NB4 (cell line): ENCODE measurements around the gene PLXDC2.

ENCODE experiments used
- DNase-seq: peaks from one replicate; pipeline ENCODE4 v3.0.0; 2010; ENCODE audit warnings: low read depth
- H3K4me3 ChIP-seq: one replicate; pipeline ENCODE4 v1.5.1; 2011; ENCODE audit warnings: mild to moderate bottlenecking, low read depth, low read length, moderate library complexity
- MAX ChIP-seq: IDR thresholded peaks from 2 replicates; pipeline ENCODE4 v1.6.1; 2011; ENCODE audit warnings: low read depth, low read length
- MYC ChIP-seq: IDR thresholded peaks from 2 replicates; pipeline ENCODE4 v1.6.1; 2011; ENCODE audit warnings: low read depth, low read length
- POLR2A ChIP-seq: IDR thresholded peaks from 2 replicates; pipeline ENCODE4 v1.6.1; 2011; ENCODE audit warnings: mild to moderate bottlenecking; ENCODE audit not compliant: insufficient read length; ENCODE audit errors: extremely low read depth
- TF ChIP-seq, protein P1 (sequence below): IDR thresholded peaks from one replicate; pipeline ENCODE4 v1.5.1; 2012; ENCODE audit warnings: low read depth, low read length

PLXDC2 gene

GRCh38 chr10:20272608-20273007, 456.4 kb downstream of the PLXDC2 start:
- TF ChIP-seq MAX (no peak), MYC (no peak), POLR2A (no peak)
- TF ChIP-seq, protein P1, sequence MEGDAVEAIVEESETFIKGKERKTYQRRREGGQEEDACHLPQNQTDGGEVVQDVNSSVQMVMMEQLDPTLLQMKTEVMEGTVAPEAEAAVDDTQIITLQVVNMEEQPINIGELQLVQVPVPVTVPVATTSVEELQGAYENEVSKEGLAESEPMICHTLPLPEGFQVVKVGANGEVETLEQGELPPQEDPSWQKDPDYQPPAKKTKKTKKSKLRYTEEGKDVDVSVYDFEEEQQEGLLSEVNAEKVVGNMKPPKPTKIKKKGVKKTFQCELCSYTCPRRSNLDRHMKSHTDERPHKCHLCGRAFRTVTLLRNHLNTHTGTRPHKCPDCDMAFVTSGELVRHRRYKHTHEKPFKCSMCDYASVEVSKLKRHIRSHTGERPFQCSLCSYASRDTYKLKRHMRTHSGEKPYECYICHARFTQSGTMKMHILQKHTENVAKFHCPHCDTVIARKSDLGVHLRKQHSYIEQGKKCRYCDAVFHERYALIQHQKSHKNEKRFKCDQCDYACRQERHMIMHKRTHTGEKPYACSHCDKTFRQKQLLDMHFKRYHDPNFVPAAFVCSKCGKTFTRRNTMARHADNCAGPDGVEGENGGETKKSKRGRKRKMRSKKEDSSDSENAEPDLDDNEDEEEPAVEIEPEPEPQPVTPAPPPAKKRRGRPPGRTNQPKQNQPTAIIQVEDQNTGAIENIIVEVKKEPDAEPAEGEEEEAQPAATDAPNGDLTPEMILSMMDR: no peak
- no peak for DNase-seq
- no peak overlapping the region for H3K4me3 ChIP-seq

- no peak for DNase-seq
- TF ChIP-seq, protein P1: no peak
- TF ChIP-seq MYC: no peak
- no peak for TF ChIP-seq POLR2A
- no peak for TF ChIP-seq MAX
- H3K4me3 ChIP-seq: no peak overlapping the region
Measured at GRCh38 chr10:20274571-20274970, 458.3 kb downstream of the PLXDC2 start.

DNA sequence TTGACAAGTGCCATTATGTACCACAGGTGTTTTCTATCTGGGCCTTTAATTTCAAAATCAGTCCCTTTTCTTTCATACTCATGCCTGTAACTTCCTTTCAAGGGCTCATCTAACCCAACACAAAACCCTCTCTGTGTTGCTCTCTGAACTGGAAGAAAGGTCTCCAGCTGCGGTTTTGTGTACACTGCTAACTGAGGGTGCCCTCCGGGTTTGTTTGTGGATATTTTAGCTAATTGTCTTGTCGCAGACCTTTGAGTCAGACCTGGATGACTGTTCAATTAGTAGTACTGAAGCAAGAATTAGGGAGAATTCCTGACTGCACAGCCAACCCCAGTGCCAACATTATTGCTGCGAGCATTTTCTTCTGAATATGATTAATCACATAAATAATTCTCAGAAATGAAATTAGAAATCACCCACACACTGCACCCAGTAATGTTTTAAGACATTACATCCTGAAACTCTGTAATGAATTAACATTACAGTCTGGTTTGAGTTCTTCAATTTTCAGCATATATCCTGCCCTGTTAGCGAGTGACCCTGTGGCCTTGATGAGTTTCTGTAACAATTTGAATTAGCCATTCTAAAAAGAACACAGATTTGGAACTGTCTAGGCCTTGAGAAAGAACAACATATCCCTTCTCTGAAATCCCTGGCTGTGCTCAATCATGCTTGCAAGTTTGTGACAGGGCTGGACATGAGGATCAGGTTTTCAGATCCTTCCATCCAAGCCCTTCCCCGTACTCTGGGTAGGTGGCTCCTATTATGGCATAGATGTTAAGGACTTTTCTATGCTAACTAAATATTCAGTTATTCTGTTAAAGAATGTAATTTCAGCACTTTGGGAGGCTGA, 460.1 kb downstream of the PLXDC2 start:
- no peak overlapping the region for H3K4me3 ChIP-seq
- TF ChIP-seq POLR2A: no peak
- TF ChIP-seq MYC: no peak
- TF ChIP-seq, protein P1: no peak
- DNase-seq: no peak

- TF ChIP-seq MAX: no peak
- TF ChIP-seq, protein P1: no peak
- no peak for TF ChIP-seq MYC
- TF ChIP-seq POLR2A: no peak
- H3K4me3 ChIP-seq: no peak overlapping the region
- no peak for DNase-seq
Measured at GRCh38 chr10:20277820-20278219, 461.6 kb downstream of the PLXDC2 start.

DNA sequence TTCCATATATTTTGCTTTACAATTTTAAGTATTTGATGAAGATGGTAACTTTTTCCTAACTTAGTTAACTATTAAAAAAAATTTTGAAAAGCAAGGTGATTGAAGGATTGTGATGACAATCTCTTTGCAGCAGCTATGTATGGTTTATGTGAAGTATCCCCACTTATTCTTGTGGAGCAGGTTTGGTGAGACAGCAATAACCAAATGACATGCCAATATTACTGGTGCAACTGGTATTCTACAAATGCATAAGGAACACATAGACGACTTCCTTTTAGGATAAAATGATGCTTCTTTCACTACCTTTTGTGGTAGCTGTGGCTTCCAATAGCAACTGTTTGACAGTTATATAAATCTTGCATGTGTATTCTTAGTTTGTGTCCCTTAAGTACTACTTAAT, 465.3 kb downstream of the PLXDC2 start:
- no peak for TF ChIP-seq MAX
- TF ChIP-seq POLR2A: no peak
- TF ChIP-seq, protein P1: no peak
- TF ChIP-seq MYC: no peak
- no peak overlapping the region for H3K4me3 ChIP-seq
- DNase-seq: no peak

- TF ChIP-seq POLR2A: no peak
- TF ChIP-seq, protein P1: no peak
- no peak for TF ChIP-seq MAX
- no peak for TF ChIP-seq MYC
- H3K4me3 ChIP-seq: no peak overlapping the region
- no peak for DNase-seq
Measured at GRCh38 chr10:20287586-20287985, 471.4 kb downstream of the PLXDC2 start.
